ENCODE measurements around the gene MAP2. TPM values are rescaled to one million over a fixed set of nuclear protein-coding genes. Genes with fewer than 3 reads are reported as not detected.

Gene MAP2
- total and polyA plus RNA-seq, 4 experiments from 2014 or later = 0.20 to 0.47 (median 0.41) TPM; not detected in 1

GRCh38 chr2:209529579-209529978 is 105.7 kb downstream of the MAP2 start:
- peaks cover 0 to 6% (median 0%) of the 10 kb centered on the region in 8 donors for H3K9me3 Mint-ChIP-seq
- Histone ChIP-seq H3K4me1 (ENCODE audit: insufficient read depth, low read length) (no peaks in the 10 kb centered on the region), H3K27ac (ENCODE audit: low read depth, low read length) (no peak overlapping the region), H3K27me3 (ENCODE audit: insufficient read depth, low read length) (no peaks in the 10 kb centered on the region), H3K4me3 (ENCODE audit: low read length in 2 of 2) (no peak overlapping the region), H3K36me3 (ENCODE audit: insufficient read depth, low read length) (no peaks in the 10 kb centered on the region), H3K9me3 (ENCODE audit: control insufficient read depth in 1 of 2, low read length in 2 of 2) (no peaks in the 10 kb centered on the region)
- H3K36me3 Mint-ChIP-seq = no peaks in the 10 kb centered on the region
- H3K4me3 Mint-ChIP-seq = no peak overlapping the region
- ChIA-PET POLR2A (ENCODE audit: partially characterized antibody) (no interaction called here), CTCF (ENCODE audit: partially characterized antibody) (no interaction called here)
- no peak overlapping the region for H3K27ac Mint-ChIP-seq
- H3K27me3 Mint-ChIP-seq = no peaks in the 10 kb centered on the region
- H3K4me1 Mint-ChIP-seq = peaks cover 8 to 10% (median 9%) of the 10 kb centered on the region in 4 donors
- DNase-seq = no peak
- intact Hi-C loops (cut with micrococcal nuclease) = no loop called here

- Histone ChIP-seq H3K36me3 (ENCODE audit: insufficient read depth, low read length) (no peaks in the 10 kb centered on the region), H3K4me1 (ENCODE audit: insufficient read depth, low read length) (no peaks in the 10 kb centered on the region), H3K27me3 (ENCODE audit: insufficient read depth, low read length) (no peaks in the 10 kb centered on the region), H3K4me3 (ENCODE audit: low read length in 2 of 2) (no peak overlapping the region), H3K27ac (ENCODE audit: low read depth, low read length) (no peak overlapping the region), H3K9me3 (ENCODE audit: control insufficient read depth in 1 of 2, low read length in 2 of 2) (no peaks in the 10 kb centered on the region)
- Mint-ChIP-seq H3K27me3 (no peaks in the 10 kb centered on the region), H3K27ac (no peak overlapping the region), H3K4me3 (no peak overlapping the region), H3K9me3 (peaks cover 0 to 6% (median 0%) of the 10 kb centered on the region in 8 donors), H3K36me3 (no peaks in the 10 kb centered on the region), H3K4me1 (peaks cover 1 to 3% (median 2%) of the 10 kb centered on the region in 4 donors)
- no peak for DNase-seq
- intact Hi-C loops (cut with micrococcal nuclease) = no loop called here
- ChIA-PET CTCF (ENCODE audit: partially characterized antibody) (no interaction called here), POLR2A (ENCODE audit: partially characterized antibody) (no interaction called here)
These were observed 108.5 kb downstream of the MAP2 start for GRCh38 chr2:209532321-209532720.

- Mint-ChIP-seq H3K27ac (no peak overlapping the region), H3K36me3 (no peaks in the 10 kb centered on the region), H3K4me1 (no peaks in the 10 kb centered on the region), H3K4me3 (no peak overlapping the region), H3K27me3 (no peaks in the 10 kb centered on the region), H3K9me3 (peaks cover 0 to 6% (median 0%) of the 10 kb centered on the region in 8 donors)
- Histone ChIP-seq H3K27ac (ENCODE audit: low read depth, low read length) (no peak overlapping the region), H3K27me3 (ENCODE audit: insufficient read depth, low read length) (no peaks in the 10 kb centered on the region), H3K4me1 (ENCODE audit: insufficient read depth, low read length) (no peaks in the 10 kb centered on the region), H3K9me3 (ENCODE audit: control insufficient read depth in 1 of 2, low read length in 2 of 2) (no peaks in the 10 kb centered on the region), H3K4me3 (ENCODE audit: low read length in 2 of 2) (no peak overlapping the region), H3K36me3 (ENCODE audit: insufficient read depth, low read length) (no peaks in the 10 kb centered on the region)
- POLR2A ChIA-PET (ENCODE audit: partially characterized antibody) = no interaction called here
- no peak for DNase-seq
- CTCF ChIA-PET (ENCODE audit: partially characterized antibody) = no interaction called here
- intact Hi-C loops (cut with micrococcal nuclease) = no loop called here
These were observed 109.5 kb downstream of the MAP2 start for GRCh38 chr2:209533391-209533790.

GRCh38 chr2:209534228-209534627 is 110.4 kb downstream of the MAP2 start:
- Histone ChIP-seq H3K4me3 (ENCODE audit: low read length in 2 of 2) (no peak overlapping the region), H3K9me3 (ENCODE audit: control insufficient read depth in 1 of 2, low read length in 2 of 2) (no peaks in the 10 kb centered on the region), H3K36me3 (ENCODE audit: insufficient read depth, low read length) (no peaks in the 10 kb centered on the region), H3K27me3 (ENCODE audit: insufficient read depth, low read length) (no peaks in the 10 kb centered on the region), H3K4me1 (ENCODE audit: insufficient read depth, low read length) (no peaks in the 10 kb centered on the region), H3K27ac (ENCODE audit: low read depth, low read length) (no peak overlapping the region)
- H3K4me3 Mint-ChIP-seq = no peak overlapping the region
- intact Hi-C loops (cut with micrococcal nuclease) = no loop called here
- no peaks in the 10 kb centered on the region for H3K36me3 Mint-ChIP-seq
- POLR2A ChIA-PET (ENCODE audit: partially characterized antibody) = no interaction called here
- no peaks in the 10 kb centered on the region for H3K27me3 Mint-ChIP-seq
- H3K4me1 Mint-ChIP-seq = no peaks in the 10 kb centered on the region
- H3K27ac Mint-ChIP-seq = no peak overlapping the region
- peaks cover 0 to 2% (median 0%) of the 10 kb centered on the region in 8 donors for H3K9me3 Mint-ChIP-seq
- no peak for DNase-seq
- CTCF ChIA-PET (ENCODE audit: partially characterized antibody) = no interaction called here

GRCh38 chr2:209536363-209536762 is 112.5 kb downstream of the MAP2 start:
- H3K27me3 ChIP-seq (ENCODE audit: insufficient read depth, low read length) = no peaks in the 10 kb centered on the region
- H3K4me3 Mint-ChIP-seq = no peak overlapping the region
- H3K9me3 ChIP-seq (ENCODE audit: control insufficient read depth in 1 of 2, low read length in 2 of 2) = no peaks in the 10 kb centered on the region
- DNase-seq = no peak
- no peak overlapping the region for H3K27ac Mint-ChIP-seq
- ChIA-PET POLR2A (ENCODE audit: partially characterized antibody) (no interaction called here), CTCF (ENCODE audit: partially characterized antibody) (interaction anchor here (1.1 kb wide), 1 partner anchor 78 kb away, joined by 3 read pairs; no protein-coding TSS in a partner anchor)
- H3K36me3 ChIP-seq (ENCODE audit: insufficient read depth, low read length) = no peaks in the 10 kb centered on the region
- H3K36me3 Mint-ChIP-seq = no peaks in the 10 kb centered on the region
- peaks cover 0 to 2% (median 0%) of the 10 kb centered on the region in 8 donors for H3K9me3 Mint-ChIP-seq
- no peak overlapping the region for H3K27ac ChIP-seq (ENCODE audit: low read depth, low read length)
- no peaks in the 10 kb centered on the region for H3K27me3 Mint-ChIP-seq
- no peak overlapping the region for H3K4me3 ChIP-seq (ENCODE audit: low read length in 2 of 2)
- intact Hi-C loops (cut with micrococcal nuclease) = no loop called here
- H3K4me1 ChIP-seq (ENCODE audit: insufficient read depth, low read length) = no peaks in the 10 kb centered on the region
- H3K4me1 Mint-ChIP-seq = no peaks in the 10 kb centered on the region

GRCh38 chr2:209547726-209548125 is 123.9 kb downstream of the MAP2 start:
- no peaks in the 10 kb centered on the region for H3K36me3 ChIP-seq (ENCODE audit: insufficient read depth, low read length)
- Mint-ChIP-seq H3K4me3 (no peak overlapping the region), H3K27me3 (peaks cover 0 to 1% of the 10 kb centered on the region in 2 donors), H3K27ac (no peak overlapping the region), H3K36me3 (no peaks in the 10 kb centered on the region), H3K9me3 (peaks cover 0 to 3% (median 0%) of the 10 kb centered on the region in 8 donors), H3K4me1 (no peaks in the 10 kb centered on the region)
- H3K27me3 ChIP-seq (ENCODE audit: insufficient read depth, low read length) = no peaks in the 10 kb centered on the region
- H3K4me1 ChIP-seq (ENCODE audit: insufficient read depth, low read length) = no peaks in the 10 kb centered on the region
- intact Hi-C loops (cut with micrococcal nuclease) = no loop called here
- no peak overlapping the region for H3K4me3 ChIP-seq (ENCODE audit: low read length in 2 of 2)
- no peak overlapping the region for H3K27ac ChIP-seq (ENCODE audit: low read depth, low read length)
- ChIA-PET POLR2A (ENCODE audit: partially characterized antibody) (no interaction called here), CTCF (ENCODE audit: partially characterized antibody) (no interaction called here)
- no peaks in the 10 kb centered on the region for H3K9me3 ChIP-seq (ENCODE audit: control insufficient read depth in 1 of 2, low read length in 2 of 2)
- DNase-seq = no peak

- Mint-ChIP-seq H3K4me1 (no peaks in the 10 kb centered on the region), H3K27ac (no peak overlapping the region), H3K4me3 (no peak overlapping the region), H3K9me3 (peaks cover 0 to 3% (median 0%) of the 10 kb centered on the region in 8 donors), H3K36me3 (no peaks in the 10 kb centered on the region), H3K27me3 (no peaks in the 10 kb centered on the region)
- intact Hi-C loops (cut with micrococcal nuclease) = no loop called here
- Histone ChIP-seq H3K27ac (ENCODE audit: low read depth, low read length) (no peak overlapping the region), H3K9me3 (ENCODE audit: control insufficient read depth in 1 of 2, low read length in 2 of 2) (no peaks in the 10 kb centered on the region), H3K27me3 (ENCODE audit: insufficient read depth, low read length) (no peaks in the 10 kb centered on the region), H3K4me3 (ENCODE audit: low read length in 2 of 2) (no peak overlapping the region), H3K4me1 (ENCODE audit: insufficient read depth, low read length) (no peaks in the 10 kb centered on the region), H3K36me3 (ENCODE audit: insufficient read depth, low read length) (no peaks in the 10 kb centered on the region)
- ChIA-PET CTCF (ENCODE audit: partially characterized antibody) (no interaction called here), POLR2A (ENCODE audit: partially characterized antibody) (no interaction called here)
- no peak for DNase-seq
These were observed 125.7 kb downstream of the MAP2 start for GRCh38 chr2:209549589-209549988.

GRCh38 chr2:209553913-209554312 is 130.1 kb downstream of the MAP2 start:
- H3K9me3 Mint-ChIP-seq = no peaks in the 10 kb centered on the region
- ChIA-PET POLR2A (ENCODE audit: partially characterized antibody) (no interaction called here), CTCF (ENCODE audit: partially characterized antibody) (no interaction called here)
- Histone ChIP-seq H3K27ac (ENCODE audit: low read depth, low read length) (no peak overlapping the region), H3K27me3 (ENCODE audit: insufficient read depth, low read length) (no peaks in the 10 kb centered on the region), H3K9me3 (ENCODE audit: control insufficient read depth in 1 of 2, low read length in 2 of 2) (no peaks in the 10 kb centered on the region), H3K4me1 (ENCODE audit: insufficient read depth, low read length) (no peaks in the 10 kb centered on the region), H3K36me3 (ENCODE audit: insufficient read depth, low read length) (no peaks in the 10 kb centered on the region), H3K4me3 (ENCODE audit: low read length in 2 of 2) (no peak overlapping the region)
- no peak for DNase-seq
- no peaks in the 10 kb centered on the region for H3K36me3 Mint-ChIP-seq
- no peak overlapping the region for H3K27ac Mint-ChIP-seq
- H3K27me3 Mint-ChIP-seq = no peaks in the 10 kb centered on the region
- no peak overlapping the region for H3K4me3 Mint-ChIP-seq
- intact Hi-C loops (cut with micrococcal nuclease) = no loop called here
- no peaks in the 10 kb centered on the region for H3K4me1 Mint-ChIP-seq

Measured in CD4-positive, alpha-beta memory T cell (primary cell).